ENCODE data around the gene ZBTB17.

The ZBTB17 gene

GRCh38 chr1:15947382-15948090, 28.4 kb downstream of the ZBTB17 start:
- no peak for DNase-seq (ENCODE audit: low spot score)

GRCh38 chr1:15946571-15947381, 29.1 kb downstream of the ZBTB17 start:
- DNase-seq (ENCODE audit: low spot score) = no peak

- DNase-seq (ENCODE audit: low spot score) = no peak
These were observed 30.0 kb downstream of the ZBTB17 start for GRCh38 chr1:15945832-15946448.

GRCh38 chr1:15945011-15945831, 30.7 kb downstream of the ZBTB17 start:
- no peak for DNase-seq (ENCODE audit: low spot score)

- no peak for DNase-seq (ENCODE audit: low spot score)
These were observed 31.4 kb downstream of the ZBTB17 start for GRCh38 chr1:15944308-15945010.

GRCh38 chr1:15943992-15944307, 32.0 kb downstream of the ZBTB17 start:
- DNase-seq (ENCODE audit: low spot score) = no peak

GRCh38 chr1:15943328-15943991, 32.4 kb downstream of the ZBTB17 start:
- DNase-seq (ENCODE audit: low spot score) = no peak

GRCh38 chr1:15942661-15943327, 33.1 kb downstream of the ZBTB17 start:
- DNase-seq (ENCODE audit: low spot score) = no peak

GRCh38 chr1:15941899-15942660, 33.8 kb downstream of the ZBTB17 start:
- no peak for DNase-seq (ENCODE audit: low spot score)

- DNase-seq (ENCODE audit: low spot score) = no peak
These were observed 34.7 kb downstream of the ZBTB17 start for GRCh38 chr1:15941044-15941840.

- DNase-seq (ENCODE audit: low spot score) = no peak
These were observed 35.5 kb downstream of the ZBTB17 start for GRCh38 chr1:15940110-15941043.

GRCh38 chr1:15939181-15940109, 36.5 kb downstream of the ZBTB17 start:
- DNase-seq (ENCODE audit: low spot score) = no peak

- no peak for DNase-seq (ENCODE audit: low spot score)
These were observed 37.2 kb downstream of the ZBTB17 start for GRCh38 chr1:15938628-15939161.

GRCh38 chr1:15937706-15938168, 38.2 kb downstream of the ZBTB17 start:
- DNase-seq (ENCODE audit: low spot score) = peak; percentile 67

- no peak for DNase-seq (ENCODE audit: low spot score)
These were observed 38.8 kb downstream of the ZBTB17 start for GRCh38 chr1:15937146-15937545.

GRCh38 chr1:15936025-15936424, 39.9 kb downstream of the ZBTB17 start:
- no peak for DNase-seq (ENCODE audit: low spot score)
